NCI-H226 (cell line): ENCODE measurements around the gene PCCB.
A peak's percentile ranks its signal among the peaks of the same experiment; 100 is the strongest.
"Not testable (repeated sequence)": the region's sequence is repeated elsewhere in the genome, so short reads cannot be mapped to it uniquely, and the experiment has no call there.

Experiments
- DNase-seq: peaks from one replicate; pipeline ENCODE4 v3.0.0-alpha.2; 2015

Gene PCCB

GRCh38 chr3:136329593-136329992, 79.5 kb downstream of the PCCB start:
- no peak for DNase-seq

GRCh38 chr3:136330900-136331299, 80.8 kb downstream of the PCCB start:
- DNase-seq, result no peak

DNA sequence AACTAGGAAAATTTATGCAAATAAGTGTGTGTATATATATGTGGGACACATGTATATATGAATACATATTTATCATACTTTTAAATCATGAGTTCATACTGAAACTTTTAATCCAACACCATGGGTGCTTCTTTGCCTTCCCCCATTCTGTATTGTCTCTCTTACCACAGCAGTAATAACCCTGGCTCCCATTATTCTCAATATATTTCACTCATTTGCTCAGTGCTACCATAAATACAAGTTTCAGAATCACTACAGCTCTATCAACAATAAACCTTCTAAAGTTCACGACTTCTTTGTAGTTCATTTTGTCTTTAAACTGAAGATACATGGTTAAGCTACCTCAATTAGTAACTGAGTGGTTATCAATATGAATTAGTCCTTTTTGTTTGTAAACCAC, 82.2 kb downstream of the PCCB start:
- no peak for DNase-seq

- no peak for DNase-seq
Measured at GRCh38 chr3:136332776-136333175, 82.6 kb downstream of the PCCB start.

GRCh38 chr3:136334209-136334608, 84.1 kb downstream of the PCCB start:
- DNase-seq, result no peak

DNA sequence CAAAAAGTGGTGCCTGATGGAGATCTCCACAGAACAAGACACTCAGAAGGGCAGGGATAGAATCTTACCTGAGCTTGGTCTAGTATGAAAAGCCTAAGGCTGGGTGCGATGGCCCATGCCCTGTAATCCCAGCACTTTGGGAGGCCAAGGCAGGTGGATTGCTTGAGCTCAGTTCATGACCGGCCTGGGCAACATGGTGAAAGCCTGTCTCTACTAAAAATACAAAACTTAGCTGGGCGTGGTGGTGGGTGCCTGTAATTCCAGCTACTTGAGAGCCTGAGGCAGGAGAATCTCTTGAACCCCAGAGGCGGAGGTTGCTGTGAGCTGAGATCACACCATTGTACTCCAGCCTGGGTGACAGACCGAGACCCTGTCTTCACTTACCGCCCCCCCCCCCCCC, 84.6 kb downstream of the PCCB start:
- DNase-seq, result not testable (repeated sequence)

- no peak for DNase-seq
Measured at GRCh38 chr3:136336329-136337100, 86.4 kb downstream of the PCCB start.

DNA sequence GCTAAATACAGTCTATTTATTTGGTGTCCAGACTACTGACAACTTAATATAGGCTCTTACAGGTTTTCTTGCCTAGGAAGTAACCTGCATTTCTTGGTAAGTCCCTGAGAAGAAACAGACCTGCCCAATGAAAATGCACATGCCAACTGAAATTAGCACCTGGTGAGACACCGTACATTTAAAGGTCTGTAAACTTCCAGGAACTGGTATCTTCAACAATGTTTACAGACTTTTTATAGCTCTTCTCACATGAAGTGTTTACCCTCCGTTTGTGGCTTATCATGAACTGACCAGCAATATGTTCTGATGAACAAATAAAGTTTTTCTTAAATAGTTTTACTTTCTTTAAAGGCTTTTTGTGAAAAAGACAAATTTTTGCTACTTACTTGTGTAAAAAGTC, 93.3 kb downstream of the PCCB start:
- DNase-seq, result no peak

- peak; percentile 55 for DNase-seq
Measured at GRCh38 chr3:136343873-136344555, 93.9 kb downstream of the PCCB start.

DNA sequence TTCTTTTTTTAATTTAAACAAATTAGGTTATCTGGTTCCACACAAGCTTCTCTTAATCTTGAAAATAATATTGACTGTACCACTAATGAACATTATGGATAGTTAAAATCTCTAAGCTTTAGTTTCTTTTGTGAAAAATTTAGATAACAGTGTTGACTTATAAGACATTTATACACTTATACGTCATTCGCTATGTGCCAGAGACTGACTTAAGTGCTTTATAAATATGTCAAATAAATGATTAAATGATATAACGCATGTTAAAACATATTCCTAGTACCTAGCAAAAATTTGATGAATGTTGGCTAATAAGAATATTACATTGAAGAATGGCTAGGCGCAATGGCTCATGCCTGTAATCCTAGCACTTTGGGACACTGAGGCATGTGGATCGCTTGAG, 96.3 kb downstream of the PCCB start:
- DNase-seq, result no peak

DNA sequence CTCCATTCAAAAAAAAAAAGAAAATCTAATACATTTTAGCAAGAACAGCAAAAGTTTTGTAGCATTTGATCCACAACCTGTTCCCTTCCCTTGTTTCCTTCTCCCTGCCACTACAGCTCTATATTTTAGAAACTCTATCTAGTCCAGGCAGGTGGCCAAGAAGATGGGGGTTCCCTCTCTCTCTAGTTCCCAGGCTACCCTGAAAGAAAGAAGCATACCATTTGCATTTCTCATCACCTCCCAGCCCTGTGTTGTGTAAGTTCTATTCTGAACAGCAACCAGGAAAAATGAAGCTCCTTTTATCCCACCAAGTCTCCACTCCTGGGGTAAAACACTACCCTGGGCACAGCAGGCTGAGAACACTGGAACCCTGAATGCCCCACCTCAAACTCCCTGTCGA, 100.0 kb downstream of the PCCB start:
- DNase-seq, result peak; percentile 87

GRCh38 chr3:136350557-136350956, 100.4 kb downstream of the PCCB start:
- peak; percentile 63 for DNase-seq

- DNase-seq, result no peak
Measured at GRCh38 chr3:136351351-136351750, 101.2 kb downstream of the PCCB start.

DNA sequence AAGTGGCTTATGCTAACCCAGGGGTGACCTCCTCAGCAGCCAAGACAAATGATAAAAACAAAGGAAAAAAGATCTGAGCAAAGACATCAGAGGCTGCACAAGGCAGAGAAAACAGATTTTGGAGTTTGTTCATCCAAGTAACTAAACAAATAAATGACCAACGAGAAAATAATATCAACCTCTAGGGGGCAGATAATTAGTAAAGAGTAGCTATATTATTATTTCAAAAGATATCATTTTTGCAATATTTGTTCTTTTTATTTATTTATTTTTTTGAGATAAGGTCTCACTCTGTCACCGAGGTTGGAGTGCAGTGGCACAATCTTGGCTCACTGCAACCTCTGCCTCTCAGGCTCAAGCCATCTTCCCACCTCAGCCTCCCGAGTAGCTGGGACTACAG, 101.8 kb downstream of the PCCB start:
- no peak for DNase-seq

DNA sequence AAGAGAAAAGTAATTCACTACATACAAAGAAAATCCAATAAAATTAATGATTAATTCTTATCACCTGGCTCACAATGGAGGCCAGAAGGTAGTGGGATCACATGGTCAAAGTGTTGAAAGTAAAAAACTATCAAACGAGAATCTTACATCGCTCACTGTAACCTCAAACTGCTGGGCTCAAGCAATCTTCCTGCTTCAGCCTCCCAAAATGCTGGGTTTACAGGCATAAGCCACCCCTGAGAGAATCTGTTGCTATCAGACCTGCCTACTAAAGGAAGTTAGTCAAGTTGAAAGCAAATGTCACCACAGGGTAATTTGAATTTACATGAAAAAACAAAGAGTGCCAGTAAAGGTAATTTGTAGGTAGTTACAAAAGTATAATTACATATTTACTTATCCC, 103.3 kb downstream of the PCCB start:
- DNase-seq, result no peak

DNA sequence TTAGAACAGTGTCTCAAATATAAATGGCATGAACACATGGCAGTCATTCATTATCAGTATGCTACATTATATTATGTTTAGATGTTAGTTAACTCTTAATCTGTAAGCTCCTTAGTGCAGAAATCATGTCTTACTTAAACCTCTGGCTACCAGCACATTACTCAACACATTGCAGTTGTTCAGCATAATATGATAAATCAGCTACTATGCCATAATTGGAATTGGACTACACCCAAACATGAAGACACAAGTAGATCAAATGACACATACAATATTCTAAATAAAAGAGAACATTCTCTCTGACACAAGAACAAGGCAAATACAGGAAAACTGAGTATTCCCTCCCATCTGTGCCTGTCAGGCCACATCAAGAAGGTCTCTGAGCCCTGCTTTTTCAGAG, 116.1 kb downstream of the PCCB start:
- no peak for DNase-seq

GRCh38 chr3:136375800-136376199, 125.7 kb downstream of the PCCB start:
- DNase-seq, result not testable (repeated sequence)

DNA sequence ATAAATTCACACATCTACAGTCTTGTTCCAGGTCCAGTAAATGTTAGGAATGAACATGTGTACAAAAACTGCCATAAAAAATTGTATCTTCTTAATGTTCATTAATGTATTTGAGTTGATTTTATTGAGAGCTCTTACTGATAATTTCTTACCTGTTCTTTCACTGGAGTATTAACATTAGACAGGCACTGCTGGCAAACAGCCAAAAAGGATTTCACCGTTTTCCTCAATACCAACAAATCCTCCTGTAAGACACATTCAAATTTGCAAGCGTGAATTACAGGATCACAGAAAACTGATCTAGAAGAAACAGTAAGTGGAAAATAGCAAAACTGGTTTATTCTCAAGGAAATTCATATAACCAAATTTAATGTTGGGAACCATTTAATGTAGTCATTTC, 127.4 kb downstream of the PCCB start:
- no peak for DNase-seq

DNA sequence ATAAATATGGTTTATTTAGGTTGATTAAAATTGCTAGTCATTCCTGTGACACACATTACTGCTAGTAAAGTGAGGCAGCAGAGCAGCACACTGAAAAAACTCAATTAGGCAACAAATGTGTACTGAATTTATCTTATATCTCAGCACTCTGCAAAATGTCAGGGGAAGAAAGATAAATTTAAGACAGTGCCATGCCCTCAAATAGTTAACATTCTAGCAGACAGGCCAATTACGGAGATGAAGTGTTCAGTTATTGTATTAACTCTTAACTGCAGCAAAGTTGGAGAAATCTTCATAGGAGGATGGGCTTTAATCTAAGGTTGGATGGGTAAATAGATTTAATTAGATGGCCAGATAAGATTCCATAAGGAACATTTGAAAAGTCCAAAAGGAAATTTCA, 127.9 kb downstream of the PCCB start:
- DNase-seq, result no peak
